ENCODE results near the gene TMCC3. TPM values are rescaled to one million over a fixed set of nuclear protein-coding genes. Genes with fewer than 3 reads are reported as not detected.

TMCC3 gene
- total RNA-seq, 1 donor from 2014 or later = 24.2 TPM

GRCh38 chr12:94684416-94685142 is 34.2 kb upstream of the TMCC3 start:
- no peaks in the 10 kb centered on the region for H3K27me3 Mint-ChIP-seq
- ChIA-PET CTCF (no interaction called here), POLR2A (no interaction called here)
- ATAC-seq (ENCODE audit: low read depth) (no peak), DNase-seq (no peak)
- peaks cover 9% of the 10 kb centered on the region for H3K36me3 Mint-ChIP-seq (ENCODE audit: low read depth)
- H3K4me3 Mint-ChIP-seq = no peak overlapping the region
- no peak overlapping the region for H3K27ac Mint-ChIP-seq
- intact Hi-C loops (cut with micrococcal nuclease) = no loop called here
- no peak for TF ChIP-seq CTCF (IDR thresholded peaks at IDR 0.05)
- H3K9me3 Mint-ChIP-seq = no peaks in the 10 kb centered on the region
- H3K4me1 Mint-ChIP-seq = peaks cover 26% of the 10 kb centered on the region

- Mint-ChIP-seq H3K27ac (no peak overlapping the region), H3K4me3 (no peak overlapping the region), H3K4me1 (peaks cover 63% of the 10 kb centered on the region), H3K9me3 (no peaks in the 10 kb centered on the region), H3K27me3 (no peaks in the 10 kb centered on the region), H3K36me3 (ENCODE audit: low read depth) (no peaks in the 10 kb centered on the region)
- intact Hi-C loops (cut with micrococcal nuclease) = no loop called here
- ChIA-PET POLR2A (no interaction called here), CTCF (no interaction called here)
- ATAC-seq (ENCODE audit: low read depth) = no peak
- no peak for DNase-seq
- TF ChIP-seq CTCF (IDR thresholded peaks at IDR 0.05) = no peak
Measured at GRCh38 chr12:94679554-94680195, 29.3 kb upstream of the TMCC3 start.

GRCh38 chr12:94678849-94679248 is 28.5 kb upstream of the TMCC3 start:
- H3K4me1 Mint-ChIP-seq = peaks cover 61% of the 10 kb centered on the region
- H3K4me3 Mint-ChIP-seq = no peak overlapping the region
- intact Hi-C loops (cut with micrococcal nuclease) = no loop called here
- H3K27ac Mint-ChIP-seq = no peak overlapping the region
- ChIA-PET POLR2A (interaction anchor here (0.7 to 2.3 kb wide), 2 partner anchors 42 to 56 kb away, joined by 3 to 8 read pairs; no protein-coding TSS in a partner anchor), CTCF (interaction anchor here (1.6 kb wide), 1 partner anchor 75 kb away, joined by 3 read pairs; no protein-coding TSS in a partner anchor)
- no peaks in the 10 kb centered on the region for H3K27me3 Mint-ChIP-seq
- H3K9me3 Mint-ChIP-seq = no peaks in the 10 kb centered on the region
- DNase-seq (no peak), ATAC-seq (ENCODE audit: low read depth) (no peak)
- no peaks in the 10 kb centered on the region for H3K36me3 Mint-ChIP-seq (ENCODE audit: low read depth)
- TF ChIP-seq CTCF (IDR thresholded peaks at IDR 0.05) = no peak

DNA sequence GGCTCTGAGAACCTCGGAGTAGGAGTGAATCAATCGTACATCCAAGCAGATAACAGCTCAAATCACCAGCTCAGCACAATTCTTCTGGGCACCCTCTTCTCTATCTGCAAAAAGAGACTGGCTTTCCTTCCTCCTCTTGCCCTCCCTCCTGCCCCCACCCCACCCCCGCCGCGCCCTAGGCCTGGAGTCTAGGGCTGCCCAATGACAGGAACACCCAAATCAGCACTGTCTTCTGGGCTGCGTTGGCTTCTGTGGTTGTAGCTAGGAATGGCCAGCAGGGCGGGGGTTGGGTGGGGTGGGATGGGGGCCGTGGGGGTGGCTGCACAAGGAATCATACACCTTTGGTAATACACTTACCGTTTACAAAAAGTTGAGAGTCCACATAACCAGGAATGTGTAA is 28.0 kb upstream of the TMCC3 start:
- no peaks in the 10 kb centered on the region for H3K36me3 Mint-ChIP-seq (ENCODE audit: low read depth)
- no peak overlapping the region for H3K4me3 Mint-ChIP-seq
- ChIA-PET CTCF (interaction anchor here (1.6 kb wide), 1 partner anchor 75 kb away, joined by 3 read pairs; no protein-coding TSS in a partner anchor), POLR2A (interaction anchor here (0.6 to 2.3 kb wide), 3 partner anchors 42 to 456 kb away, joined by 3 to 10 read pairs (median 8); no protein-coding TSS in a partner anchor)
- H3K27ac Mint-ChIP-seq = no peak overlapping the region
- no peak for TF ChIP-seq CTCF (IDR thresholded peaks at IDR 0.05)
- H3K9me3 Mint-ChIP-seq = no peaks in the 10 kb centered on the region
- no peaks in the 10 kb centered on the region for H3K27me3 Mint-ChIP-seq
- no peak for DNase-seq
- no peak for ATAC-seq (ENCODE audit: low read depth)
- intact Hi-C loops (cut with micrococcal nuclease) = no loop called here
- peaks cover 57% of the 10 kb centered on the region for H3K4me1 Mint-ChIP-seq

DNA sequence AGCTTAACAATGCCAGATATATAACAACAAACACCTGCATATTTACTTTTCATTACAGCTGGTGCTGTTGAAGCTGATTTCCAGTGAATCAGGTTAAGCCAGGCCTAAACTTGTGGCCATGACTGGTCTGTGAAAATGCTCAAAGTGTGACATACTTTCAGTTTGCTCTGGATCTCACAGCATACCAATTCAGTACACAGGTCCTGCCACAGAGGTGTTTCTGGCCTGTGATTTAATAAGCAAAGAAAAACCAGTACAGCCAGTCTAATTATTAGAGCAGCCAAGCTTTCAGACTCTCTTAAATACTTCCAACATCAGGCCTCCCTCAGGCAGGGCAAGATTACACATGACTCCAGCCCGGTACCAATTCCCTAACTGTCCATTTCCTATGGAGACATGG is 27.4 kb upstream of the TMCC3 start:
- ChIA-PET CTCF (interaction anchor here (1.6 kb wide), 1 partner anchor 74 kb away, joined by 3 read pairs; no protein-coding TSS in a partner anchor), POLR2A (interaction anchor here (0.6 to 2.3 kb wide), 4 partner anchors 29 to 455 kb away, joined by 5 to 10 read pairs (median 6); partner anchors contain the start of gene NDUFA12)
- Mint-ChIP-seq H3K27ac (no peak overlapping the region), H3K9me3 (no peaks in the 10 kb centered on the region), H3K4me1 (peaks cover 51% of the 10 kb centered on the region), H3K4me3 (no peak overlapping the region), H3K27me3 (no peaks in the 10 kb centered on the region), H3K36me3 (ENCODE audit: low read depth) (no peaks in the 10 kb centered on the region)
- intact Hi-C loops (cut with micrococcal nuclease) = loop anchor here (2.0 kb wide), 2 partner anchors 27 to 43 kb away; partner anchors contain the start of gene TMCC3
- TF ChIP-seq CTCF (IDR thresholded peaks at IDR 0.05) = no peak
- DNase-seq (no peak), ATAC-seq (ENCODE audit: low read depth) (no peak)
